Activated CD8-positive, alpha-beta memory T cell treated with anti-CD3 and anti-CD28 coated beads, Interleukin-2, amount 50 U/mL, for 48 hours (primary cell): ENCODE data around the gene SMTN.
"Not testable (repeated sequence)": the region's sequence is repeated elsewhere in the genome, so short reads cannot be mapped to it uniquely, and the experiment has no call there.

Source experiments
- DNase-seq: peaks from one replicate; pipeline ENCODE4 v3.0.0-alpha.2; 2020

The SMTN gene

DNA sequence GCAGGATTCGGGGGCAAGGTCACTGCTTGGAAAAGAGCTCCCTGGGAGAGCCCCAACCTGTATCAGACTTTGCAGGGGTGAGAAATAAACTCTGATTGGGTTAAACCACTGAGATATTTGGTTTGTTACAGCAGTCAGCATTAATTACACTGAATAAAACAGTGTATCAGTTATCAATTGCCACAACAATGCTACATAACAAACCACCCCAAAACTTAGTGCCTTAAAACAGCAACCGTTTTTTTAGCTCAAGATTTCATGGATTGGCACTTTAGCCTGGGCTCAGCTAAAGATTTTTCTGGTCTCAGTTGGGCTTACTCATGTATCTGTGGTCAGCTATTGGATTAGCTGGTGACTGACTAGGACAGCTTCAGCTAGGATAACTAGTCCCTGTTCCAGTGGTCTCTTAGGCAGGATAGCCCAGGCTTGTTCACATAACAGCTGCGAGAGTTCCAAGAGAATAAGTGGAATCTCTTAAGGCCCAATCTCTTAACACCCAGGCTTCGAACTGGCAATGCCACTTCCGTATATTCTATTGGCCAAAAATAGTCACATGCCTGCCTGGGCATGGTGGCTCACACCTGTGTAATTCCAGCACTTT is 7.5 kb upstream of the SMTN start:
- not testable (repeated sequence) for DNase-seq

DNA sequence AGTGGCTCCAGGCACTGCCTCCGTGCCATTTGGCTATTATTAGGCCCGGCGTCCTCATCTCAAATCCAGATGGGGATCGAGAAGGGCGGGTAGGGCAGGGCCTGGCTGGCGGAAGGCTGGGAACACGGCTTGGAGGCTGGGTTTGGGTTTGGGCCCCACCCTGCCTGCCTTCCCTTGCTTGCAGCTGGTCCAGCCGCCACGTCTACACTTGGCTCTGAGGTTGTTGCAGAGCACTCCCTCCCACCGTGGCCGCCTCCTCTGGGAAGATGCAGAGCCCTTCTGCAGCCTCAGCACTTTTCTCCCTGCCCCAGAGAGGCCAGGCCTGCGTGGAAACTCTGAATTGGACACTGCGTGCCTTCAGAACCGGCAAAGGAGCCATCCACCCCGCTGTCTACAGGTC is 5.2 kb upstream of the SMTN start:
- DNase-seq = no peak

DNA sequence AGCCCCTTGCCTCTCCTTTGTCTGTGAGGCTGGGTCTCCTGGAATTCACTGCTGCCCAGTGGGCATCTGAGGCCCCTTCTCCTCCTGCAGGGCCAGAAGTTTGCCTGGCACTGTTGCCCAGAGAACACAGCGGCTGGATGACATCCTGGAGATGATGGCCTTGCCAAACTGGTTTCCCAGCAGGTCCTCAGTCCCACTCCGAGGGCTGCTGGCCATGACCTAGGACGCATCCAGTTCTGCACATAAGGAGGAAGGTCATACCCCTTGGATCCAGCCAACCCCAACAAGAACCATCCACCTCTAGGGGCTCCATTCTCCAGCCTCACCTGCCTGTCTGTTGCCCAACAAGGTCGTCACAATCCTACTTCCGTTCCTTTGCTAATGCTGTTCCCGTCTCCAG is 3.4 kb upstream of the SMTN start:
- DNase-seq = no peak

DNA sequence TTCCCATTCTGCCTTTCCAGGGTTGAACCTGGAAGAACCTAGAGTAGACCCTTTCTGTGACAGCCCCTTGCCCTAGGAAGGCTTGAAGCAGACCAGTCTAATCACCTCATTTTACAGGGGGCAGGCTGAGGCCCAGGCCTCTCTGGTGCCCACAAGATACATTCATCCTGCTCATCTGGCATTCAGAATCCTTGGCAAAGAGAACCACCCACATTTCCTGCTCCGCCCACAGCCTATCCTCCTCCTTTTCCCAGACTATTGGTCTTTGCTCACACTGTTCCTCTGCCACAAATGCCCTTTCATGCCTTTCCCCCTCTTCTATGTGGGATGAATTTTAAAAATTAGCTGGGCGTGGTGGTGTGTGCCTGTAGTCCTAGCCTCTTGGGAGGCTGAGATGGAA is 2.7 kb upstream of the SMTN start:
- DNase-seq = not testable (repeated sequence)

DNA sequence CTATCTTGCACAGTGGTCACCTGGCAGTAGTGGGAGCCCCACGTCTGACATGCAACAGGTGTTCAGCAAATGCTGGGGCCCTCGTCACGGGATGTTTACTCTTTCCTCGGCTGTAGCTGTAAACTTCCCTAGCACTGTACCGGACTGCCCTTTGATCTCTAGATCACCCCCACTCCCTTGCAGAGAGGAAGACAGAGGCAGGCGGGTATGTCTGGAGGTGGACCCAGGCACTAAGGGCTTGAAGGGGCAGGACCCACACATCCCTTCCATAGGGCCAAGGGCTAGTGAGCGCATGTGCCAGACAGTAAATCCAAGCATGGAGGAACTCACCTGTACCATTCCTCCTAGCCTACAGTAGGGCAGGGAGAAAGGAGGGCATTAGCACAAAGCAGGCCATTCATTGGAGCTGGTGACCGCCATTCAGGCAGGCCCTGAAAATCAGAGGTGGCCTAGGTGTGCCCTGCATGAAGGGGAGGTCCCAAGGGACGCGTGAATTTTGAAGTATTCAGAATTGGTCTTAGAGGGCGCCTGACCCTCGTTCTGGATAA is 1.9 kb upstream of the SMTN start:
- no peak for DNase-seq

DNA sequence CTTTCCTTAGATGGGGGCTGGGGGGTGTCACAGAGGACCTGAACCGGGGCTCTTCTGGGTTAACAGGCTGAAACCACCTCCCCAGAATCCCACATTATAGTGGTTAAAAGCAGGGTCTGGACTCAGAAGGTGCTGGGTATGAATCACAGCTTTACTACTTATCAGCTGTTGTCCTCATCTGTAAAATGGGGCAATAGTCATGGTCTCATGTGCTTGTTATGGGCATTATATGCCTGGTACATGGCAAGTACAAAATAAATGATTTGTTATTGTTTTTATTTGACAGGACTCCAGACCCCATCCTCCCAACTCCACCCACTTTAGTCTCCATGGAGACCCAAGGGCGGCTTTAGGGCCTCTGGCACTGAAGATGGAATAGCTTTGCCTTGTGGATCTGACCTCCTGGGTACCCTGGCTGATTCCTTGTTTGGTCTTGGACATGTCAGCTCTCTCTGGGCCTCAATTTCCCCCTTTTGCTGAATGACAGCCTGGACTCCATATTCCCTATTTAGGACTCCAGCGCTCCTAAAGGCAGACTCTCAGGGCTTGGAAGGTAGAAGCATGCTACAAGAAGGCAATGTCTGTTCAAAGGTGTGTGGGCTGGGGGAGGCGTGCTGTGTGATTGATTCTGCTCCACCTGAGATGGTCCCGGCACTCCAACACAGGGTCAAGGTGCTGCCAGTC is 812 bp upstream of the SMTN start:
- no peak for DNase-seq

DNA sequence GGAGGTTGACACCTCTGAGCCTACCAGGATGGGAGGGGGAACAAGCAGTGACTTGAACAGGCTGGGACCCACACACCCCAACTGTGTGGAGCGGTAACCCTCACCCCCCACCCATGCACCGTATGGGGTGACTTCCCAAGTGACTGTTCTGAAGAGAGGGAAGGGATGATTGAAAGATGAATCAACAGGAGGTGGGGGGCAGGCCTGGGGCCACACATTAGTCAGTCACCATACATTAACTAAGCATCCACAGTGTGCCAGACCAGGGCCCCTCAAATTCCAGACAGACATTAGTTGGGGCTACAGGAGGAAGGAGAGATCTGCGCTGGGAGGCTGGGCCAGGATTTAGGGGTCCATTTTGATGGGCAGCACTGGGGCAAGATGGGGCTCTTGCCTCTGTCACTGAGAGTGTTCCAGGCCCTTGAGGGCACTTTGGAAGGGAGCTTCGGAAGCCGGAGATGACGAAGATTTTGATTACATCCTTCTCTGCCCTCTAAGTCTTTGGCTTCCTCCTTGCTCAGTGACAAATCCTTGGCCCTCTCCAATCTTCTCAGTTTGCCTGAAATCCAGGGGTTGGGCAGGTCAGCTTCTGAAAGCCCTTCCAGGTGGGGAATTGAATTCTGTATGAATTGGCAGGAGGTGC is 966 bp downstream of the SMTN start:
- DNase-seq = no peak

DNA sequence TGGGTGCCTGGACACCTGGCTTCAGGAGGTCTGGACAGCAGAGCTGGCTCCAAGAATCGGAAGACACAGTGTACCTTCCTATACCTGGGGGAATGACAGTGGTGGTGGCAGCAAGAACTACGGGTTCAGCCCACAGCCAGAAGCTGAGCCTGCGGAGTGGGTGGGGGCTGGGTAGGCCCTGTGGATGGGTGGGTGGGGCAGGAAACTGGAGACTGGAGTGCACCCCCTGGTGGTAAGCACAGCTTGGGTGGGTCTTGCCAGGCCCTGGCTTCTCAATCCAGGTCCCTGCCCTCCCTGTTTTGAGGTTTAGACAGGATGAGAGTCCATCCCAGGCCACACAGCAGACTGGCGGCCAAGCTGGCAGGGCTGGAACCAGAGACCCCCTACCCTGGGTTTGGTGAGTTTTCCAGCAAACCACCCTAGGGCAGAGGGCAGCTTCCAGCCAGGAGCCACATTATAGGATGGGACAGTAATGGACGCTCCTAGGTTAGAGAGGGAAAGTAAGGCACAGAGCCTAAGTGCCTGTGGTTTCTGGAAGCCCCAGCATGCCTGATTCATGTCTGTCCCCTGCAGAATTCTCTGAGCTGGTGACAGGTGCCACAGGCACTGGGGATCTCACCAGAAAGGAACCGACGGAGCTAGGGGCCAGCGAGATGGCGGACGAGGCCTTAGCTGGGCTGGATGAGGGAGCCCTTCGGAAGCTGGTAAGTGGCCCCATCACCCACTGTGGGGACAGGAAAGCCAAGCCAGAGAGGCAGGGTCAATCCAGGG is 1.7 kb downstream of the SMTN start:
- DNase-seq = peak; percentile 85

DNA sequence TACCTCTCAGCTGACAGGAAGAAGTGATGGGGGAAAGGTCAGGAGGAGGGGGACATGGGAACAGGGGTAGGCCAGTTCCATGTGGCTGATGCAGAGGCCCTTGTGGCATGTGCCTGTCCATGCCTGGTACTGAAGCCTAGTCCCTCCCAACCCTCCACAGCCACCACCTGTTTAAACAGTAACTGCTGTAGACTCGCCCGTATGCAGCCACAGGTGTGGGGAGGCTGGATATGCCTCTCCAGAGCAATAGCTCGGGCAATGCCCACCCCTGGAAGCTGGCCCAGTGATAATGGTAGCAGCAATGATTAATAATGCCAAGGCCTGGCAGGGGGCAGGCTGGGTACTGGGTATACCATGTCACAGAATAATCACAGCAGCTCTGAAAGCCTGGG is 2.3 kb downstream of the SMTN start:
- no peak for DNase-seq

DNA sequence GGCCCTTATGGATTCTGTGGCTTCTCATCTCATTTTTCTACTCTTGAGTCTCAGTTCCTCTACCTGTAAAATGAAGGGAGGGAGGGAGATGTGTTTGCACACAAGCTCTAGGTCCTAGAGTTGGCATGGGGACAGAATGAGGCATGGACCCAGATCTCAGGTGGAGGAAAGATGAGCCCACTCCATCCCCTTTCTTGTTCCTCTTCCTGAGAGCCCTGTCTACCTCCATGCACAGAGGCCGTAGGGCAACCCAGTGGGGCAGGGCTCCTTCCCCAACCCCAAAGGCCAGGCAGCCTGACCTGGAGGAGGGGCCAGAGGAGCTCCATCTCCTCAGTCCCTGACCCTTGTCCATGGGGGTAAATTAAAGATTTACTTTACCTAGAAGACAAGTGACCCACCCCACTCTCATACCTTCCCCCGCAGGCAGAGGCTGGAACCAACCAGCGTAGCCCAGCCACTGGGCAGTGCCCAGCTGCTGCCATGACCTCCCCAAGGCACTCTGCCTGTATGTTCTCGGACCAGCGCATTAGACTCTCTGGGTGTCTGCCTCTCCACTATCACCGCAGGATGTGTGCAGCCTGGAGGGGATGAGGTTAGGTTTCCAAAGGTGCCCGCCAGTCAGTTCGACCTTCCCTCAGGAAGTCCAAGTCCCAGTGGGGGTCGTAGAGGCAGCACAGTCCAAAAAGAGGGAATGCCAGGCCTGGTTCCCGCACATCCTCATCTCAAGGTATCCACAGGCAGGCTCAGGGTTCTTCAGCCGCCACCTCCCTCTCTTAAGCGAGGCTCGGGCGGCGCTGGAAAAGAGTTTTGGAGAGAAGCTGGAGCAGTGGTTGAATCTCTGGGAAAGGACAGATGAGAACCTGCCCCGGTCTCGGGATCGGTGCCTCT is 3.0 kb downstream of the SMTN start:
- no peak for DNase-seq

DNA sequence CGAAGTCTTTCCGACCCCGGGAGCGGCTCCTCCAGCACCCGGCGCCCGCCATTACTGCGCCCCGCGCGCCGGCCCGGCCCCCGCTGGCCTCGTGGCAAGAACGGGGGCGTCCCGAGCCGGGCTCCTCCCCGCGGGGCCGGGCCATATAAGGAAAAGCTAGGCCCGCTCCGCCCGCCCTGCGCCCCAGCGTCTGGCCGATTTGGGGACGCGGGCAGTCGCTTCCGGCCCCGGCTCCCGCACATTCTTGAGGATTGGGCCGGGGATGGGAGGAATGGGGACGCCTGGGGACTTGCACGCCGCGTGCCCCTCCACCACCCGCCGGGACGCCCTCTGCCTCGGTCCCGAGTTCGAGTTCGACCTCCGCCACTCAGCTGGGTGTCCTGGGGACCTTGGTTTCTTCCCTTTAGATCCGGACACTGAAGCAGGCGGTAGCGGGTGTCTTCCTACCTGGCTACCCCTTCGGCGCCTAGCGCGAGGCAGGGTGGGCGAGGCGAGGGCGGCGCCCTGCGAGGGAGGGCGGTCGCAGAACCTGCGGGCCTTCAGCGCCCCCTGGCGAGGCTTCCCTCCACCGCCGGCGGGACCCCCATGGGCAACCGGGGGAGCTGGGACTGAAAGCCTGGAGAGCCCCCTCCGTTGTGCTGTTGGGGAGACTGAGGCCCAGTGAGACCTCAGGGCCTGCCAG is 3.8 kb downstream of the SMTN start:
- peak; percentile 95 for DNase-seq

DNA sequence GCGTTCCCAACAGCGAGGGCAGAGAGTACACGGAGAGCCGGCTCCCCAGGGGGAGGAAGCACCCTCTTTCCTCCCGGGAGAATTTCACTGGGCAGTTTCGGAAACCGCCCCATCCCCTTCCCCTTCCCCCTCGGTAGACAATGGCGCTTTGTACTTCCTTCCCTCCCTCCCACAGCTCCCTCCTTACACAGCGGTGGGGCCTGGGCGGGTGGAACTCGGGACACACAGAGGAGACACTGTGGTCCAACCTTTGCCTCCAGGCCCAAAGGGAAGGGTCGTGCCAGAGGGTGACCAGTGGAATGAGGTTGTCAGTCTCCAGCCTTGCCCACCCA is 4.3 kb downstream of the SMTN start:
- no peak for DNase-seq

DNA sequence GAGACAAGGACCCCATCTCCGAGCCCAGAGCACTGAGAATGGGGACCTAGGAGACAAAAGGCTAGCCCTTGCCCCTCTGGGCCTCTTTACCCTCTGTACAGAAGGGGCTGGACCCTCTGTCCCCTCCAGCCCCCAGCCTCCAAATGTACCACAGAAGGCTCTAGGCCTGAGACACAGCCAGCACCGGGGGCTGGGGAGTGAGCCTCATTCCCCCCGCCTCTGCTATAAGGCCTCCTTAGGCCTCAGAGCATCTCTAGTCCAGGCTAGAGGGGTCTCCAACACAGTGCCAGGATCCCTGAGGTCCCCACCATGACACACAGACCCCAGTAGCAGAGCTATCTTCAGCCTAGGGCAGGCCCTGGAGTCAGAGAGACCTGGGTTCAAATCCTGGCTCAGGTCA is 4.8 kb downstream of the SMTN start:
- no peak for DNase-seq

DNA sequence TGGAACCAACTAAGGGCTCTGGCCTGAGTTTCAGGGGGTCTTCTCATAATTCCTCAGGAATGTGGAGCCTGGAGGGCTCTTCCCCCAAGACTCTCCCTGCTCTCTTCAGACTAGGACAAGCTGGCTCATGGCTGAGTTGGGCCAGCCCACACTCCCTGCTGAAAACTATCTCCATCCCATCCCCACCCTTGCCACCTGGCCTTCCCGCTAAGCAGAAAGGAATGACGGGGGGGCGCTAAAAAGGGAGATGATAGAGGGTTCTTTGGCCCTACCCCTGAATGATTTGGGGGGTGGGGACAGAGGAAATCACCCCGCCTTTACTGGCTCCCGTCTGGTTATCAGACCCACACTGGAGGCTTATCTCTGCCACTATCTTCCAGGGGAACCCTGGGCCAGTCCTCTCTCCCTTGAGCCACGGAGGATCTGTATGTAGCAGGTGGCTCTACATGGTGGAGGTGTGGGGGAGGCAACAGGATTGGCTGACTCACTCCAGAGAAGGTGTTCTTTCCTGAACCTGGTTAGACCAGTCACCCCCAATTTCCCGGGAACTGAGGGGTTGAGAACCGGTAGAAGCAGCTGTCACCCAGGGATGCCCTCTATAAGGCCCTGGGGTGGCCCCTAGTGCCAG is 5.7 kb downstream of the SMTN start:
- no peak for DNase-seq

DNA sequence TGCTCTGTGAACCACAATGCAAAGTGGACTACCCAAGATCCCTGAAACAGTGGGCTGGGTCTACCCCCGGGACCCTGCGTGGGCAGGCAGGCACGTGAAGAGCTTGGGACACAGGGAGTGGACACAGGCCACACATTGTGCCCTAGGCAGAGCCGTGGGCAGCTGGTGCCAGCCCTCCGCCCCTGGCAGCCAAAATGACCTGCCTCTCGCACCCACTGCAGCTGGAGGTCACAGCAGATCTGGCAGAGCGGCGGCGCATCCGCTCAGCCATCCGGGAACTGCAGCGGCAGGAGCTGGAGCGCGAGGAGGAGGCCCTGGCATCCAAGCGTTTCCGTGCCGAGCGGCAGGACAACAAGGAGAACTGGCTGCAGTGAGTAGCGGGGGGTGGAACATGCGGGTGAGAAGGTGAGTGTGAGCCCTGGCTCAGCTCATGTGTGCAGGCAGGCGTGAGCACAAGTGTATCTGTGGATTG is 6.7 kb downstream of the SMTN start:
- no peak for DNase-seq

DNA sequence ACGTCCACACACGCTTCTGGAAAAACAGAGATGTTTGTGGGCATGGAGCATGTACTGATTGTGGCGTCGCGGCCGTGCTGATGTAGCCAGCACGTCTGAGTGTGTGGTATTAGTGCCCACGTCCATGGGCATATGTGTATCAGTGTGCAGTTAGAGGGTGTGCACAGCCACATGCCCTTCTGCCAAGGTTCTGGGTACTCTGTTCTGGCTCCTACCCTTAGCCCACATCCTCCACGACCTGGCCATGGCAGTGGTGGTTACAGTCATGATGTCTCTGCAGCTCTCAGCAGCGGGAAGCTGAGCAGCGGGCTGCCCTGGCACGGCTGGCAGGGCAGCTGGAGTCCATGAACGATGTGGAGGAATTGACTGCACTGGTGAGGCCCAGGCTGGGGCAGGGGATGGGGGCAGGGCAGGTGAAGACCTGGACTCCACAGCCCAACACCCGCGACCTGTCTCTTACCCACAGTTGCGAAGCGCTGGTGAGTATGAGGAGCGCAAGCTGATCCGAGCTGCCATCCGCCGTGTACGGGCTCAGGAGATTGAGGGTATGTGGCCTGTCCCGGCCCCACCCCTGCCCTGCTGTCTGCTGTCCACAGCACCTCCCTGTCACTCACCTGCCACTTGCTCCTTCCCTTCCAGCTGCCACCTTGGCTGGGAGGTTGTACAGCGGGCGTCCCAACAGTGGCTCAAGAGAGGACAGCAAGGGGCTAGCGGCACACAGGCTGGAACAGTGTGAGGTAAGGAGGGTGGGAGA is 7.3 kb downstream of the SMTN start:
- DNase-seq = no peak

DNA sequence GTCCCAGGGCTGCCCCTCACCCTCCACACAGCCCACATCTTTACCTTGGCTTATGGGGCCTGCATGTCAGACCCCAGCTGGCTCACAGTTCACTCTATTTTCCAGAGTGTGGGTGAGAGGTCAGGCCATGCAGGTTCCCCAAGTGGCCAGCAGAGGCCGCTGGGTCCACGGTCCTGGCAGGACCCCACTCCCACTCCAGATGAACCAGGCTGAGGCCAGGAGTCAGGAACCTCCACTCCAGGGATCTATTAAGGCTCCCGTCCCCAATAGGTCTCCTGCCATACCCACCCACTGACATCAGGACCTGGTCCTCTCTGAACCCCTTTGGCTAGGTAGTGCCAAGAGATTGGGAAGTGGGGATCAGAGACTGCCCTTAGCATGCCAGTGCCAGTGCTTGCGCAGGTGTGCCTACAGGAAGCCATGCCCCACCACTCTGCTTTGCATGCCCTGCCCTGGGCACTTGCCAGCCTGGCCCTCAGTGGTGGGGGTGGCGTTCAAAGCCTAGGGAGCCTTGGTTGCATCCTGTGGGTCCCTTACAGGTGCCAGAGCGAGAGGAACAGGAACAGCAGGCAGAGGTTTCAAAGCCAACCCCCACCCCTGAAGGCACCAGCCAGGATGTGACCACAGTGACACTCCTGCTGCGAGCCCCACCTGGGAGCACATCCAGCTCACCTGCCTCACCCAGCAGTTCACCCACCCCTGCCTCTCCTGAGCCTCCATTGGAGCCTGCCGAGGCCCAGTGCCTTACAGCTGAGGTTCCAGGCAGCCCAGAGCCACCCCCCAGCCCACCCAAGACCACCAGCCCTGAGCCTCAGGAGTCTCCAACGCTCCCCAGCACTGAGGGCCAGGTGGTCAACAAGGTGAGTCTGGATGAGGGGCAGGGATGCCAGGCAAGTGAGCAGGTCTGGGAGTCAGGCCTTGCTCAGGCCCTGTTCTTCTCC is 8.3 kb downstream of the SMTN start:
- DNase-seq = no peak

DNA sequence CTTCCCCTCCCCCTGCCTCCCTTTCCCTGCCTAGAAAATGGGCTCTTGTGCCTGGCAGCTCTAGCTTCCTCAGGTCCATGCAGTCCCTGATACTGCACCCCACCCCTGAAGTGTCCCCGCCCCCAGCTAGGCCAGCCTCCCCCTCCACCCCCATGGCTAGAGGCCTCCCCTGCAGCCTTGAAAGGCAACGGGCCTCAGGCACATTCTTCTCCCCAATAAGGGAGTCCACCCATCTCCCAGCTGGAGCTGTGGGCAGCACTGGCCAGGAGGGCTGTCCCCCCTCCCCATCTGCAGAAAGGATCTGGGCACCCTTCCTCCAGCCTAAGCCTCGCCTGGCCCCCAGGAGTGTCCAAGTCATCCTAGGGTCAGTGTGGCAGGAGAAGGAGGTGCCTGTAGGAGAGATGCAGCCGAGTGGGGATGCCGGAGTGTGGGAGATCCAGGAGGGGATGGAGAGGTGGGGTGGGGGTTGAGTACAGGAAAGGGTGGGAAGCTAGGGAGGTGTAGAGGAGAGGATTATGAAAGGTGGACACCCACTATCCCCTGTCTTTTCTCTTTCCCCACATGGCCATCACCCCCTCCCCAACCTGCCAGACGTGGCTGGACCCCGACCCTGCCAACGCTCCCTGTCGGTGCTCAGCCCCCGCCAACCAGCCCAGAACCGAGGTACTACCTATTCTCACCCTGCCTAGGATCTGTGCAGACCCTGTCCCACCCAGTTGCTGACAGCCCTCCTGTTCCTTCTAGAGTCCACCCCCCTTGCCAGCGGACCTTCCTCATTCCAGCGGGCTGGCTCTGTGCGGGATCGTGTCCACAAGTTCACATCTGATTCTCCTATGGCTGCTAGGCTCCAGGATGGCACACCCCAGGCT is 9.3 kb downstream of the SMTN start:
- DNase-seq = no peak
